GM21447 (cell line): ENCODE data around the gene ZNF160.
"Not testable (repeated sequence)": the region's sequence is repeated elsewhere in the genome, so short reads cannot be mapped to it uniquely, and the experiment has no call there.

ENCODE experiments used
- ATAC-seq: cut with Tn5 transposase; IDR thresholded peaks from one replicate; pipeline ENCODE4 v1.9.1; 2021; ENCODE audit not compliant: unreplicated experiment

The ZNF160 gene

GRCh38 chr19:53034054-53034453 lies 69.2 kb downstream of the ZNF160 start:
- no peak for ATAC-seq

GRCh38 chr19:53028306-53028705 lies 74.9 kb downstream of the ZNF160 start:
- ATAC-seq: not testable (repeated sequence)

- ATAC-seq: no peak
Measured at GRCh38 chr19:53019684-53020083, 83.5 kb downstream of the ZNF160 start.
